NCI-H2107 (cell line): ENCODE data around the gene MRGPRE.

Experiments
- DNase-seq: peaks from one replicate; lab custom pipeline; 2025; lab: John Stamatoyannopoulos, UW

Gene MRGPRE

DNA sequence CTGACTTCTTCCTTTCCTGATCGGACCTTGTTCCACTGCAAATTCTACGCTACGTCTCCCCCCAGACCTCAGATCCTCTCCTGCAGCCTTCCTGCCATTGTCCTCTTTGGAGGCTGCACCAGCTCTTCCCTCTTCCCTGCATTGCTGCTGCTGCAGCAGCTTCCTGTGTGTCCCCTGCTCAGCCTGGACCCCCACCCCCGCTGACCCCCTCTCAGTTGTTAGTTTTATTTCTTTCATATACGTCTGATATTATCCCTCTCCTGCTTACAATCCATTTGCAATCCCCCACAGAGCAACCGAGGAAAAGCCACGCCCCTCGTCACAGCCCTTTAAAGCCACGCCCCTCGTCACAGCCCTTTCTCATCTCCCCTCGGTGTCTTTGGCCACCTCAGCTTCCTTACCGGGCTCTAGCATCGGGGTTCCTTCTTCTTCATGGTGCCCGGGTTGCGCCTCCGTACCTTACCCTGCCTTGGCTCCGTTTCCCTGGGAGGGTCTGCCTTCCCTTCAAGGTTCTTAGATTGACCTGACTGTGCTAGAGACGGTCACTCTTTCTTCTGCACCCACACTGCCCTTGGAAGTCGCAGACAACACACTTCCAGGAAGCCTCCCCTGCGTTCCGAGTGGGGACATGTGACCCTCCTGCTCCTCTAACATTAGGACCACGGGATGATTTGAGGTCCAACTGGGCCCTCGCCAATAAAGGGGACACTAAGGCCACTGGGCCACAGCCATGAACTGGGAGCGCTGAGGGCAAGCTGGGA lies 18.4 kb downstream of the MRGPRE start:
- DNase-seq, result no peak

DNA sequence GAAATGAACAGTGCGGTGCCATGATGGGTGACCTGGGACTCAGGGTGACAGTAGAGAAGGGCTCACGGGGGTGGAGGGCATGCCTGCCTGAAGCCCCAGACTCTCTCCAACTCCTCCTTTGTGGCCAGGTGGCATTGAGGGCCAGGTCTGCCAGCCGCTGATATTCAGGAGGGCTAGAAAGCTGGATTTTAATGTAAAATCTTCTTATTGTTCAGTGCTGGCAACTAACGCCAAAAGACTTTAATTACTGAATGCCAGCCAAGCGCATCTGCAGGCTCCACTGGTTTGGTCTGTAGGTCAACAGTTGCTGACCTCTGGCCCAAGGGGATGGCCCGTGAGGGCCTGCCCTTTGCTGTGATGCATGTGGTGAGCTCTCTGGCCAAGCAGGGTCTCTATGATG lies 23.9 kb downstream of the MRGPRE start:
- no peak for DNase-seq

DNA sequence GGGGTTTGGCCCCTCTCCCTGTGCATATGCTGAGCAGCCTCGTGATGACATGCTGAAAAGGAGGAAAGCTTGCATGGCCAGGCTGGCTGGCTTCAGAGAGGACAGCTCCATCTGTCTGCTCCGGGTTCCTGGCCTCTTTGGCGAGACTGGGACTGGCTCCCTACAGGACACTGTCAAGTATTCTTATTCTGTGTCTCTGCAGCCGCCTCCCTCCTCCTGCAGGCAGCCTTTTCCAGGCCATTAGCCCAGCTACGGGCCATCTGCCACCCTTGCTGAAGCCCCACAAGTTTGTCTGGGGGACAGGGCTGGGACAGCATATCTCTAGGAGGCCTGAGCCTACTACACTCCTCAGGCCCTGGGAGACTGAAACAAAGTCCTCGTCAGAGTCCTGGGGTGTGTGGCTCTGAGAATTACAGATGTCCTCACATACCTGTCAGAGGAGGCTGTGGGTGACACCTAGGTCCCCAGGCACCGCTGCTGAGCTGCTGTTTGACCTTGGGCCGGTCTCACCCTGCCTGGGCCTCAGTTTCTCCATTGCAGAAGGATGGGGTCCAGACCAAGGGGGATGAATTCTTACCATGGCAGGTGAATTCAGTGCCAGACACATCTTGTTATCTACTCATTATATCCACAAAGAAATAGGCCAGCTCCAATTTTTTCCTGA lies 24.6 kb downstream of the MRGPRE start:
- no peak for DNase-seq

DNA sequence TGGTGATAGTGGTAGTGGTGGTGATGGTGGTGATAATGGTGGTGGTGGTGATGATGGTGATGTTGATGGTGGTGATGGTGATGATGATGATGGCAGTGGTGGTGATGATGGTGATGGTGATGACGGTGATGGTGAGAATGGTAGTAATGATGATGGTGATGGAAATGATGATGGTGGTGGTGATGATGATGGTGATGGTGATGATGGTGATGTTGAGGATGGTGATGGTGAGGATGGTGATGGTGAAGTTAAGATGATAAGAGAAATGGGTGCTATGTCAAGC lies 25.4 kb downstream of the MRGPRE start:
- no peak for DNase-seq

DNA sequence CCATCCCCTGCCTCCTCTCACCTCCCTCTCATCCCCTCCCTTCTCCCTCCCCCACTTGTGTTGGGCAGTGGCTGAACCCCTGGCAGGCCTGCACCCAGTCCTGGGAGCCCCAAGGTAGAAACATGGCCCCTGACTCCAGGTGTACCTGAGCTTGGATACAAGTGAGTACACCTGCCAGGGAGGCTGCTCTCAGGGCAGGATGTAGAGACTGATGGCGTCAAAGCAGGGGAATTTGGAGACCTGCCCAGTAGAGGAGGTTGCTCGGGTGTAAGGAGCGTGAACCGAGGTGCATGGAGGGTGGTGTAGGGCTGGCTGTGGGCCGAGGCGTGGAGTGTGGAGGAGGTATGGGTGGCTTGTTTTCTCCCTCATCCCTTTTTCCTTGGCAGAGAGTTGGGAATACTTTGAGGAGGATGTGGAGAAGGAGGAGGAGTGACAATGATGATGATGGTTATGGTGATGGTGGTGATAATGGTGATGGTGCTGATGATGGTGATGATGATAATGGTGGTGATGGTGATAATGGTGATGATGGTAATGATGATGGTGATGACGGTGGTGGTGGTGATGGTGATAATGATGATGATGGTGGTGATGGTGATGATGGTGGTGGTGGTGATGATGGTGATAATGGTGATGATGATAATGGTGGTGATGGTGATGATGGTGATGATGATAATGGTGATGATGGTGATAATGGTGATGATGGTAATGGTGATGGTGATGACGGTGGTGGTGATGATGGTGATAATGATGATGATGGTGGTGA lies 25.9 kb downstream of the MRGPRE start:
- DNase-seq, result no peak

DNA sequence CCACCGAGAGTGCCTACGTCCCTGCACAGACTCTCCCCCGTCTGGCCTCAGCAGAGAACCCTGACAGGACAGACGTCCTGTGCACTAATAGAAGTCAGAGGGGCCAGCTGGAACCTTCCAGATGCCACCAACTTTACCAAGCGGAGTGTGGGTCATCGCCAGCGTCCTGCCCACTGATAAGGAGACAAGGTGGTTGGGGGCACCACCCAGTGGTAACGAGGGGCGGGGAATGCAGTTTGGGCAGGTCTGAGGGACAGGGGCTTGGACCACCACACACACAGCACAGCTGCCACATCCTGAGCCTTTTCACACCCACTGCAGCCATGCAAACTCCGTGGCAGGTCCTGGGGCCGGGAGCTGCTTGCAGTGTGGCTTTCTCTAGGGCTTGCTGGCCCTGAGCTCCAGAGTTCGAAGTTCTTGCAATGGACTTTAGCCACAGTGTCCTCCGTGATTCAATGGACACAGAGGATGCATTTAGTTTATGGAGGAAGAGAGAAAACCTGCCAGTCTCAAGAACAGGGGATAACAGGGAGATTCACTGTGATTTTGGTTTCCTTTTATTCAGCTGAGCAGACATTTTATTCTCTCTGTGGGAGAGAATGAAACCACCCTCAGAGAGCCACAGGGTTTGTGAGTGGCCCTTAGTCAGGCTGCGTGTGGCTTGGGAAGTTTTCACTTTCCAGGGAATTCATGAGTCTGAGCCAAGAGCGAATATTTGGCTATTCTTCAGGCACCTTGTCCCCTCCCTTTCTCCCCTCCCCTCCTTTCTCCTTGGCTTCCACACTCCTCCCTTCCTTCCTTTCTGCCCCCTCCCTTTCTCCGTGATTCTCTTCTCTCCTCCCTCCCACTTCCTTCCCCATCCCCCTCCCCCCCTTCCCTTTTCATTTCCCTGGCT lies 26.7 kb downstream of the MRGPRE start:
- DNase-seq, result no peak

DNA sequence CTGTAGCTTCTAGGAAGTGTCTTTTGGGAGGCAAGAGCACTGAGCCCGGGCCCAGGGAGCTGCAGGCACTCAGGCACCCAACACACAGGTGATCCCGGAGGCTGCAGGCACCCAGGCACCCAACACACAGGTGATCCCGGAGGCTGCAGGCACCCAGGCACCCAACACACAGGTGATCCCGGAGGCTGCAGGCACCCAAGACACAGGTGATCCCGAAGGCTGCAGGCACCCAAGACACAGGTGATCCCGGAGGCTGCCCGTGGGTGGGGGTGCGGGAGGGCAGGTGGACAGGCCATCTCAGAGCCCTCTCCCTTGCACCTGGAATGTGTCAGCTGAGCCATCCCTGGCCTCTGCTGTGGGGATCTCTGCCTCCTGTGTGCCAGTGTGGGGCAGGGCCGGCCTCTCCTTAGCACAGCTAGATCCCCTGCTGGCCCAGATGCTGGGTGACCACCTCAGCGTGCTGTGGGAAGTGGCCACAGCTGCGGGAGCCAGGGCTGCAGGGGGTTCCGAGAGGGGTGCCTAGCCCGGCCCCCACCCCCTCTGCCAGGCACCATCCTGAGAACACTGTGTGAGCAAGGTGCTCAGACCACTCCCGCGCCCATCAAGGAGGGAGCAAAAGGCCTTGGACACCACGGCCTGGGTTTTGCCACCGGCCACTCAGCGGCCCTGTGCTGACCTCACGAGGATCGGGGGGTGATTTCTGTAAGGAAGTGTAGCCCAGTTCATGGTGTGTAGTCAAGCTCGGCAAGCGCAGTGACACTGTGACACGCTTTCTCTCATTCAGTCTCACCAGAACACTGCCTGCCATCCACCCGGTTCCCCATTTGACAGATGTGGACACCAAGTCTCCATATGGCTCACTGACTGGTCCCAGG lies 27.8 kb downstream of the MRGPRE start:
- DNase-seq, result no peak

DNA sequence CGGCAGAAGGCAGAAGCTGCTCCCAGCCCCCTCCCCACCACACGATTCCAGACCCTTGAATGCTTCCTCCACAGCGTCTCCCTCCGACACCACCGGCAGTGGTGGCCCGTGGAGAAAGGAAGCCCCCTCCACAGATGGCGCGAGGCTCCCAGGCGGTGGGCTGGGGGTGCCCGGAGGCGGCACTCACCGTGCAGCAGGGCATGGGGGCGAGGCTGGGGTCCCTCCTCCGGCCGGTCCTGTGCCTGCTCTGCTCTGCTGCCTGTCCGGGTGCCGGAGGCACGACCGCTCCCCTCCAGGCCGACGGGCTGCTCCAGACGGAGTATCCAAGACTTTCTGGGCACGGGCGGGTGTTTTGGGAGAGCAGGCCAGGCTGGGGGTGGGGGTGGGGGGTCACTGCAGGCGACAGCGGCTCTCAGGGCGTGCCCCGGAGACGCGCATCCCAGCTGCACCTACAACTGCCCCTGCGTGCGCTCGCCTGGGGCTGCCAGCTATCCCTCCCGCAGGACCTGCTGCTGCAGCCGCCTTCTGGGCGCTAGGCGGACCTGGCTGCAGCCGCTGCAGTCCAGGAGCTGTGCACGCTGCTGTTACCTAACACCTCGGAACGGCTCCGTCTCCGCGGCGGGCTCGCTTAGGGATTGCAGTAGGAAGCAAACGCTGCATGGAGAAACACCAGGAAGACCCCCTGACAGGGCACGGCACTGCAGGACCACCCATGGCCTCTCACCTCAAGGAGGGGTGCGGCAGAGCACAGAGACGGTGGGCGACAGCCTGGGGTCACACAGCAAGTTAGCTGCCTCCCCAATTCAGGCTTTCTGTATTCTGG lies 28.8 kb downstream of the MRGPRE start:
- DNase-seq, result peak; percentile 12

DNA sequence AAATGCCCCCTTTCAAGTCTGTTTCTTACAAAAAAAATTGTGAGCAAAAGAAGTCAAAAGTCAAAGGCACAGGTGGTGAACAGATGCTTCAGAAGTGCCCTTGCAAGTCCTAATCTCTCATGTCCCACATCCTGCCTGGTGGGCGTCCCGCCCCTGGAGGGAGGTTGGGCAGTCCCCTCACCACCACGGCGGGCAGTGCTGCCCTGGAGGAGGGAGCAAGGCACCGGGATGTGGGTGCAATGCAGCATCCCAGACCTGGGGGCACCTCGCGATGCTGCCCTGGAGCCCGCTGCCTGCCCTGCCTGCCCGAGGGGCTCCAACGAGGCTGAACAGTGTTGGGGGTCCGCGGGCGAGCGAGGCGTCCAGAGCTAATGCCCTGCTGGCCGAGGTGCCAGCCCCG lies 29.5 kb downstream of the MRGPRE start:
- DNase-seq, result no peak

DNA sequence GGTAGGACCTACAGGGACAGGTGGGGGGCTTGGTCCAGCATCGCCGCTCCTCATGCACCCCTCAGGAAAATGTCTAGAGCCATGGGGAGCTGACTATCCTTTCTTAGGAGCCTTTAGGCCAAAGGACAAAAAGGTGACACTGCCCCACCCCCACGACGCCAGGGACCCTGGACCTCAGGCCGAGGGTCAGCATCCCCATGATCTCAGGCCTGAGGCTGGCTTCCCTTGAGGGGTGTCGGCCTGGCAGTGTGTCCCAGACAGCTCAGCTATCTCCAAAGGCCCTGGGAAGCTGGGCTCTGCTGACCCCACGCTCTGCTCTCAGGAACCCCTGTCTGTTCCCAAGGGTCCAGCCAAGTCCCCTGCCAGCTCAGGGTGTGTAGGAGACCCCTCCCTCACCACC lies 29.9 kb downstream of the MRGPRE start:
- DNase-seq, result no peak

DNA sequence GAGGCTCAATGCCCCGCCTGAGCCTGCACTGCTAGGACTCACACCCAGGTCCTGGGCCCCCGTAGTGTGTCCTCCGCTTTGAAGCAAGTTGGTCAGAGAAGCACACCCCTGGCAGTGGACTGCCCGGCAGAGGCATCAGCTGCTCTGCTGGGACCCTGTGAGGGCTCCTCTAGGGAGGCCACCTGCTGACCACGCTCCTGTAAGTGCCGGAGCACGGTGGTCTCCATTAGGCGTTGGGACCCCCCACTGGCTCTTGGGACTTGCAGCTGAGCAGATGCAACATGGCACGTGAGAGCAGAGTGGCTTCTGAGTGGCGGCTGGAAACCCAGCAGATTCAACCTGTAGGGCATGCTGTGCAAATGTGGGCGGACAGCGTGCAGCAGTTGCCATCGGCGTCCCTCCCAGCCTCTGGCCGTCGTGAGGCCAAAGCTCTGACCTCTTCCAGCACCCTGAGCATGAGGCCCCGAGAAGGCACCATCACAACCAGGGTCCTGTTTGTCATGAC lies 30.5 kb downstream of the MRGPRE start:
- DNase-seq, result no peak

DNA sequence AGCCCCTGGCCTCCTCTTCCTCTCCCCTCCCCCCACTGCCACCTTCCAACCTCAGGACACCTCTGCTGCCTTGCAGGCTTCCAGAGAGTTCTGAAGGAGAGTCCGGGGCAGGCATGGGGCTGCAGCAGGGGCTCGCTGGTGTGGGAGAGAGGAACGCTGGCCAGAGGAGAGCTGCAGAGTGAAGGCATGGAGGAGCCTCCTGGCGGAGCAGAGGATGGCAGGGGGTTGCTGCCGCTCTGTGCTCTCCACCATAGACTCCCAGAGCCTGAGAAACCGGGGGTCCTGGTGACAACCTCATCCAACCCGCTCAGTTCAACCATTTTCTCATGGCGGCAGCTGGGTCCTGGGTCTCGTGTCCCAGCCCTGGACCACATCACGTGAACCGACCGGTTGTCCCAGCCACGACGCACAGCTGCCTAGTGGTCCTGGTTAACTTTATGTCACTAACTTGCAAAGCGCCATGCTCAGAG lies 31.1 kb downstream of the MRGPRE start:
- no peak for DNase-seq

DNA sequence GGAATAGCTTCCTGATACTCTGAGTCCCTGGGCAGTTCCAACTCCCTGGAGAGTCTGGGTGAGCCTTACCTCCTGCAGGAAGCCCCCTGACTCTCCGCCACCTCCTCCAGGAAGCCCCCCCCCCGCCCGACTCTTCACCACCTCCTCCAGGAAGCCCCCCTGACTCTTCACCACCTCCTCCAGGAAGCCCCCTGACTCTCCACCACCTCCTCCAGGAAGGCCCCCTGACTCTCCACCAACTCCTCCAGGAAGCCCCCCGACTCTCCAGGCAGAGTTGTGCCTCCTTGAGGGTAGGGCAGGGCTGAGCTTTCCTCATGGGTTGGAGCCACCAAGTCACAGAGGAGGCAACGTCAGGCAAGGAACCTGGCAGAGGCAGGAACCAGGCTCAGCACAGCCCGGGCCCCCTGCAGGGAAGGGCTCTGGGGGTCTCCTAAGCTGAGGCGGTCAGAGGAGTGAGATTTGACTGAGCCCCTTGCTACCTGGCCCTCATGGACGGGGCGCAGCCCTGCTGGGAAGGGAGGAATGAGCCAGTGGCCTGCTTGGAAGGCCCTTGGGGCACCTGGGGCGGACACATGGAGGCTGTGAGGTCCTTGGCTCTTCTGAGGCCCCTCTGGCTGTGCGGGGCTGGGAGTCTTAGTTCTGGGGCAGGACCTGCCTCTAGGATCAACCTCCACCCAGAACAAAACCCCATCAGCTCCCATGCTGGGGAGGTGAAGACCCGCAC lies 31.7 kb downstream of the MRGPRE start:
- DNase-seq, result no peak

DNA sequence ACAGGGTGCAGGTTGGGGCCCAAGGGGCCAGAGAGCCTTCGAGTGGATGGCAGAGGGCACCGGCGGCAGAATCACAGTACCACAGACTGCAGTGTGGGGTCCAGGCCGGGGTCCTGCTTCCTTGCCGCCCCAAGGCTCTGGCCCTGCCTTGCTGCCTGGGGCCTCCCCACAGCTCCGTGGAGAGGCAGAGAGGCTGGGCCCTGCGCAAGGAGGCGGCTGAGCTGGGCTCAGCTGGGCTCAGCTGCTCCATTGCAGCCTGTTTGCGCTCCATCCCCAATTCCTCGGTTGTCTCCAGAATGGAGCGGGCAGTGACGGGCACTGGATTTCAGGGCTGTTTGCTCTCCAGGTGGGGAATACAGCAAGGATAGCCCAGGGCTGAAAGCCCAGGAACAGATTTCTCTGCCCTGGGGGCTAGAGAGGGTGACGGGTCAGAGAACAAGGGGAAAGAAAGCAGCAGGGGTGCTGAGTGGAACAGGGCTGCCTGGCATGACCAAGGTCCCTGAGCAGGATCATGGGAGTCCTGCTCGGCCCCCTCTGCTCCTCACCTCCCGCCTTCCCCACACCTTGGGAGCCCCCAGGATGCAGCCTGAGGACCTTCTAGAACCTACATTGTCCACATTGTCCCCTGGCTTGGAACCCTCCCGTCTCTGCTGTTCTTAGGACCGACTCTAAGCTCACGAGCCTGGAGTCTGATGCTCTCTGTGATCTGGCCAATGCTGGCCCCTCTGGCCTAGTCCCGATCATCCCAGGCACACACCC lies 32.5 kb downstream of the MRGPRE start:
- DNase-seq, result no peak

DNA sequence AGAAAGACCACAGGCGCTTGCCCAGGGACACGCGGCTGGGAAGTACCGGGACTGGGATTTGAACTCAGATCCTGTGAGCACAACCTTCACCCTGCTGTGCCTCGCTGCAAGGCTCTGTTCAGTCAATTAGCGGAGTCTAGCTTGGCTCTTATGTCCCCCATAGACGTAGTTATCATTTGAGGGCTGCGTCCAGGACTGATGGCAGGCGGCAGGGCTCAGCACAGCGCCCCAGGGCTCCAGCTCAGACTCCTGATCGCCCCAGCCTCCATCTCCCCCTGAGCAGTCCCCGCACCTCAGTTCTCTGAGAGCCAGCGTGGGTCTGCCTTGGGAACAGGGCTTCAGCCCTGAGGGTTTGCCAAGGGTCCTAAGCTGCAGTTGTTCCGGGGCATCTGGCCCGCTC lies 33.4 kb downstream of the MRGPRE start:
- DNase-seq, result no peak

DNA sequence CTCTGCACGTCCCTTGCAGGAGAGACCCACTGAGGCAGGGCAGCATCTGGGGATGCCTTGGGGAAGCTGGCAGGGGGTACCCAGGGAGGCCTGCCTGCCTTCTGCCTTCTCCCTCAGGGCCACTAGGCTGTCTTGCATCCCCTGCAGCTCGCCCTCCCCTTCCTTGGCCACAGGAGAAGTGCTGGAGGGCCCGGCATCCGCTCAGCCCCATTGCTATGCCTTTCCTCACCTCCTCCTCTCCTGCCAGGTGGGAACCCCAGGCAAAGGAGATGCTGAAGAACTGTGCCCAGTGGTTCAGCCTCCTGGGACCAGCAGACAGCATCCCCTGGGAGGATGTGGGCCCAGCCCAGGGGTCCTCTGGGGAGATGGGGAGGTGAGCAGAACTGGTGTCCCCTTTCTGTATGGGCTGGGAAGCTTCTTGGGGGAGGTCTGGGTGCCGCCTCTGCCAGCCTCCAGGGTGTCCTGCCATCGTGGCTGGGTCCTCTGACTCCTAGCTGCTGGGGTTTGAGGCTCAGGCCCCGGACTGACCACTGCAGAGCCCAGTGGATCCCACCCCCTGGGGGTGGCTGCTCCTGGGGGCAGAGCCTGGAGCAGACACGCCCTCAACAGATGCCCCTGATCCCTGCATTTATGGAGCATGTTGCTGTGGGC lies 34.2 kb downstream of the MRGPRE start:
- DNase-seq, result no peak

DNA sequence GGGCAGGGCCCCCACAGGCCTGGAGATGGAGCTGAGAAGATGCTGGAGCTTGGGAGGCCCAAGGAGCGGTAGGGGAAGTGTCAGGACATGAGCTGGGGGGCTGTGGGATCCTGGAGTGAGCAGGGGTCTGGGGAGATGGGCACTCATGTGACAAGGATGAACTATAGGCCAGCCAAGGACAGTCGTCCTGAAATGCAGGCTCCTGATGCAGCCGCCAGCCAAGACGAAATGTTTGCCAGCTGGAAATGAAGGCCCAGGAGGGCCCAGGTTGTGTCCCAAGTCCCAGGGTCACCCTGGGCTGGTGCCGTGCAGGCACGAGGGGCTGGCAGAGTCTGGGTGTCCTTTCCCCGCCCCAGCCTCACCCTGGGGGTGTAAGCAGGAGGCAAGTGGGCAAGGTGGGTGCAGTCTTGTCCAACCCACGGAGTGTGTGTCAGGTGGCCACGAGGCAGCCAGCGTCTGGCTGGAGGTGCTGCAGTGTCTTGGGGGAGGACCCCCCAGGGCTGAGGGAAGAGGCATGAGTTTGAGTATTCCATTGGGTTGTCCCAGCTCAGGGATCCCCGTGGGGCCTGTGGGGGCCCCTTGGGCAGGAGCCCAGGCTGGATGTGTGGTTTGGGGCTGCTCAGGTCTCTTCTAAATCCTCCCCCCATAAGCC lies 35.0 kb downstream of the MRGPRE start:
- DNase-seq, result no peak
